ENCODE results near the gene NIM1K.
"Not testable (repeated sequence)": the region's sequence is repeated elsewhere in the genome, so short reads cannot be mapped to it uniquely, and the experiment has no call there.

DNA sequence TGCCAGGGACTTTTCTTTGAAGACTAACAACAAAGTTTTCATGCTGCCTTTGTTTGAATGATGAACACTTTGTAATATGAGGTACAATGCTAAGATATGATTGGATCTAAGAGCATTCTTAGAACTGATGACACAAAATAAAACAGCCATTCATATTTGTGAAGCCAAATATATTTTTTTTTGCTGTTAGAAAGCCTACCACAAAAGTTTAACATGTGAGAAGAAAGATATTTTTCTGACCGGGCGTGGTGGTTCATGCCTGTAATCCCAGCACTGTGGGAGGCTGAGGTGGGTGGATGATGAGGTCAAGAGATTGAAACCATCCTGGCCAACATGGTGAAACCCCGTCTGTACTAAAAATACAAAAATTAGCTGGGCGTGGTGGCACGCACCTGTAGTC, 9.4 kb downstream of the NIM1K start:
- TF ChIP-seq POLR2A (IDR thresholded peaks at IDR 0.05; ENCODE audit: low read length); GATA1 (IDR thresholded peaks at IDR 0.05; ENCODE audit: low read depth, low read length): not testable (repeated sequence)
